SK-N-SH (cell line): ENCODE results near the gene NDUFS2. TPM values are rescaled to one million over a fixed set of nuclear protein-coding genes. Genes with fewer than 3 reads are reported as not detected.

ENCODE experiments used
- CTCF ChIA-PET: fragments of 300-600, 350-600 bp; formaldehyde crosslinking; extraction: SDS; loops from one replicate; lab custom pipeline; 2021; lab: Yijun Ruan, JAX
- POLR2A ChIA-PET: fragments of 350-600 bp; sonication (Branson Sonifier 250); formaldehyde crosslinking; extraction: SDS; loops from one replicate; lab custom pipeline; 2020; ENCODE audit warnings: antibody characterized with exemption, inconsistent platforms; lab: Yijun Ruan, JAX
- DNase-seq: peaks from one replicate; pipeline ENCODE4 v3.0.0; 2012
- H2AFZ ChIP-seq: fragments of 200-600 bp; sonication (generic); 2 replicates; pipeline ENCODE4 v1.8.1; 2016; ENCODE audit warnings: antibody characterized with exemption, mild to moderate bottlenecking, low read depth
- H3F3A ChIP-seq: fragments of 200-600 bp; sonication (generic); replicated peaks from 2 replicates; pipeline ENCODE3; 2016; ENCODE audit warnings: antibody characterized with exemption, mild to moderate bottlenecking; ENCODE audit not compliant: insufficient read depth
- H3K27ac ChIP-seq, 2 experiments: fragments of 200-500 bp in 1 of 2; fragments of 200-600 bp in 1 of 2; sonication (Bioruptor generic) in 1 of 2; sonication (generic), shearing (Covaris generic) in 1 of 2; 2 replicates each; pipeline versions ENCODE4 v1.5.1 to v1.6.1; 2014 to 2016; ENCODE audit warnings: low read depth in 2 of 2, inconsistent platforms in 1 of 2, low read length in 1 of 2, mild to moderate bottlenecking in 1 of 2, mixed read lengths in 1 of 2
- H3K27me3 ChIP-seq: fragments of 200-600 bp; sonication (generic), shearing (Covaris generic); 2 replicates; pipeline ENCODE4 v1.6.1; 2016; ENCODE audit warnings: mixed run types; ENCODE audit not compliant: insufficient read depth
- H3K36me3 ChIP-seq, 2 experiments: fragments of 200-500 bp in 1 of 2; fragments of 200-600 bp in 1 of 2; sonication (Bioruptor generic) in 1 of 2; sonication (generic) in 1 of 2; replicated peaks in 1 of 2; 2 replicates each; pipeline versions ENCODE3 to v1.5.1; 2014 to 2016; ENCODE audit warnings: low read length in 1 of 2, mild to moderate bottlenecking in 1 of 2; ENCODE audit not compliant: insufficient read depth in 2 of 2, control insufficient read depth in 1 of 2
- H3K4me1 ChIP-seq, 2 experiments: fragments of 200-500 bp in 1 of 2; fragments of 200-600 bp in 1 of 2; sonication (Bioruptor generic) in 1 of 2; sonication (generic), shearing (Covaris generic) in 1 of 2; 2 replicates each; pipeline versions ENCODE4 v1.5.1 to v1.6.1; 2014 to 2016; ENCODE audit warnings: low read depth in 1 of 2, low read length in 1 of 2, mixed run types in 1 of 2; ENCODE audit not compliant: insufficient read depth in 2 of 2, control insufficient read depth in 1 of 2
- H3K4me2 ChIP-seq: fragments of 200-600 bp; sonication (generic), shearing (Covaris generic); 2 replicates; pipeline ENCODE4 v1.6.1; 2017; ENCODE audit warnings: mixed run types
- H3K4me3 ChIP-seq, 2 experiments: fragments of 200-500 bp in 1 of 2; fragments of 200-600 bp in 1 of 2; sonication (Bioruptor generic) in 1 of 2; sonication (generic), shearing (Covaris generic) in 1 of 2; 2 replicates each; pipeline versions ENCODE4 v1.5.1 to v1.8.1; 2014 to 2016; ENCODE audit warnings: low read depth in 2 of 2, inconsistent platforms in 1 of 2, low read length in 1 of 2, mild to moderate bottlenecking in 1 of 2, mixed read lengths in 1 of 2, moderate library complexity in 1 of 2
- H3K79me2 ChIP-seq: fragments of 200-600 bp; sonication (generic); 2 replicates; pipeline ENCODE4 v1.8.1; 2017; ENCODE audit warnings: mild to moderate bottlenecking; ENCODE audit not compliant: insufficient read depth
- H3K9ac ChIP-seq: fragments of 200-600 bp; sonication (generic); 2 replicates; pipeline ENCODE4 v1.6.1; 2017; ENCODE audit warnings: mixed run types
- H3K9me2 ChIP-seq: fragments of 200-600 bp; sonication (generic); 2 replicates; pipeline ENCODE4 v1.6.1; 2017; ENCODE audit warnings: mixed run types
- H3K9me3 ChIP-seq: fragments of 200-600 bp; sonication (generic); 2 replicates; pipeline ENCODE4 v1.6.1; 2017; ENCODE audit warnings: mixed run types, mild to moderate bottlenecking, moderate library complexity
- H4K20me1 ChIP-seq: fragments of 200-600 bp; sonication (generic); 2 replicates; pipeline ENCODE4 v1.6.1; 2017; ENCODE audit warnings: mild to moderate bottlenecking, mixed run types; ENCODE audit not compliant: insufficient read depth
- EP300 ChIP-seq, 2 experiments: IDR thresholded peaks; 2 replicates each; pipeline versions ENCODE4 v1.4.0 to v1.6.1; 2012; ENCODE audit warnings: borderline replicate concordance in 1 of 2, low read depth in 1 of 2, low read length in 1 of 2
- EZH2phosphoT487 ChIP-seq: fragments of 200-600 bp; sonication (generic); IDR thresholded peaks from 2 replicates; pipeline ENCODE4 v1.6.1; 2017; ENCODE audit warnings: low read depth, mixed run types, mild to moderate bottlenecking, antibody characterized with exemption, moderate library complexity, borderline replicate concordance
- GABPA ChIP-seq: IDR thresholded peaks from 2 replicates; pipeline ENCODE4 v1.4.0; 2012; ENCODE audit warnings: low read depth, mild to moderate bottlenecking
- SMC3 ChIP-seq: IDR thresholded peaks from 2 replicates; pipeline ENCODE4 v1.6.1; 2012; ENCODE audit warnings: low read depth, low read length, improper control_type of control experiment
- TCF12 ChIP-seq: IDR thresholded peaks from 2 replicates; pipeline ENCODE4 v1.4.0; 2012
- TEAD4 ChIP-seq: IDR thresholded peaks from 2 replicates; pipeline ENCODE4 v1.4.0; 2012; ENCODE audit warnings: mild to moderate bottlenecking, borderline replicate concordance; ENCODE audit not compliant: insufficient read depth
- YY1 ChIP-seq: IDR thresholded peaks from 2 replicates; pipeline ENCODE4 v1.4.0; 2012; ENCODE audit warnings: low read depth, mild to moderate bottlenecking
- WGBS: methylation state at CpG from one replicate; pipeline ENCODE4 v1.1.6; 2017; ENCODE audit warnings: low lambda C conversion rate; 5-methylcytosine and 5-hydroxymethylcytosine counted together
- polyA plus RNA-seq, 3 experiments: library from polyadenylated mRNA; depleted of rRNA; stranded (reverse); fragments of >200 nt; gene quantifications; 2 replicates each; pipeline ENCODE4 v1.2.3, GENCODE V29; 2012
- TF ChIP-seq, protein P1 (sequence below): IDR thresholded peaks from 2 replicates; pipeline ENCODE4; 2012
- TF ChIP-seq, protein P2 (sequence below): fragments of 200-600 bp; sonication (generic); IDR thresholded peaks from 2 replicates; pipeline ENCODE4 v1.6.1; 2017; ENCODE audit warnings: antibody characterized with exemption, mild to moderate bottlenecking, moderate library complexity

NDUFS2 gene
- polyA plus RNA-seq, 1 of the 3 experiments (the other 2 are of a cell fraction), result 203 TPM

DNA sequence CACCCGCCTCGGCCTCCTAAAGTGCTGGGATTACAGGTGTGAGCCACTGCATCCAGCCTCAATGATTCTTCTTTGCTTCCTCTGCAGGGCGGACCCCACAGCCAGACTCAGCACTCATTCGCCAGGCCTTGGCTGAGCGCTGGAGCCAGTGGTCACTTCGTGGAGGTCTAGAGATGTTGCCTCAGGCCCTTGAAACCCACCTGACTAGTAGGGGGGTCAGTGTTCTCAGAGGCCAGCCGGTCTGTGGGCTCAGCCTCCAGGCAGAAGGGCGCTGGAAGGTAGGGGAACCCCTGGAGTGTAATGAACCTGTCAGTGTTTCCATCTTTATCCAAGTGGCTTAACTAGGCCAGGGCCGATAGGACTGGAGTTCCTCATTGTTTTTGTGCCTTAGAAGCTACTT, 33.3 kb upstream of the NDUFS2 start:
- no peak for DNase-seq
- H2AFZ ChIP-seq, result no peak overlapping the region
- POLR2A ChIA-PET, result no interaction called here
- no peak overlapping the region for H3K27ac ChIP-seq
- no peaks in the 10 kb centered on the region for H4K20me1 ChIP-seq
- TF ChIP-seq YY1, result no peak
- no peak for TF ChIP-seq GABPA
- TF ChIP-seq, protein P1, sequence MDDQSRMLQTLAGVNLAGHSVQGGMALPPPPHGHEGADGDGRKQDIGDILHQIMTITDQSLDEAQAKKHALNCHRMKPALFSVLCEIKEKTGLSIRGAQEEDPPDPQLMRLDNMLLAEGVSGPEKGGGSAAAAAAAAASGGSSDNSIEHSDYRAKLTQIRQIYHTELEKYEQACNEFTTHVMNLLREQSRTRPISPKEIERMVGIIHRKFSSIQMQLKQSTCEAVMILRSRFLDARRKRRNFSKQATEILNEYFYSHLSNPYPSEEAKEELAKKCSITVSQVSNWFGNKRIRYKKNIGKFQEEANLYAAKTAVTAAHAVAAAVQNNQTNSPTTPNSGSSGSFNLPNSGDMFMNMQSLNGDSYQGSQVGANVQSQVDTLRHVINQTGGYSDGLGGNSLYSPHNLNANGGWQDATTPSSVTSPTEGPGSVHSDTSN, result no peak
- TF ChIP-seq EP300 (IDR thresholded peaks at IDR 0.05; ENCODE audit: borderline replicate concordance in 1 of 2, low read depth in 1 of 2, low read length in 1 of 2), result no peak
- TF ChIP-seq TCF12, result no peak
- no peak for TF ChIP-seq SMC3
- peaks cover 14% of the 10 kb centered on the region for H3F3A ChIP-seq
- H3K4me3 ChIP-seq, result no peak overlapping the region
- H3K27me3 ChIP-seq, result no peaks in the 10 kb centered on the region
- H3K9me3 ChIP-seq, result no peaks in the 10 kb centered on the region
- no peak overlapping the region for H3K9ac ChIP-seq
- CTCF ChIA-PET, result interaction anchor here (1.4 to 1.5 kb wide), 2 partner anchors 10 to 23 kb away, joined by 3 to 4 read pairs; no protein-coding TSS in a partner anchor
- 92% methylated on average over 9 of the region's 9 CpGs for WGBS
- no peaks in the 10 kb centered on the region for H3K9me2 ChIP-seq
- peaks cover 5% of the 10 kb centered on the region; the same call in 1 of the 2 replicates for H3K79me2 ChIP-seq
- peaks cover 37 to 59% of the 10 kb centered on the region in 2 experiments for H3K36me3 ChIP-seq
- H3K4me1 ChIP-seq, result peaks cover 0 to 20% of the 10 kb centered on the region in 2 experiments; a peak in 1 of 4 replicates
- no peak overlapping the region for H3K4me2 ChIP-seq

DNA sequence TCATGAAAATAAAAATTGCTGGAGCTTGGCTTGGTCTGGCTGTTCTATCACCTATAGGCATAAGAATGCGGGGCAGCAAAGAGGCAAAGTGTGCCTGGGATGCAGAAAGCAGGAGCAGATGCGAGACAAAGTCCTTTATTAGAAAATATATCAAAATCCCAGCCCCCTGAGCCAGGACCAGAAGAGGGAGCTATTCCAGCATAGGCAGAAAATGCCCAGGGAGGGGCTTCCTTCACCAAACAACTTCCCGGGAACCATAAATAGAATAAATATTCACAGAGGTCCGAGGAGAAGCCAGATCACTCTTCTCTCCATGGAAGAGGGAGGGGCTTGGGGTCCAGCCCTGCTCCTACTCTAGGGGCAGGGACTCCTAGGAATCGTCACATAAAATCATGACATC, 31.0 kb upstream of the NDUFS2 start:
- Histone ChIP-seq H3K9ac (no peak overlapping the region), H3K4me3 (no peak overlapping the region), H3K27ac (no peak overlapping the region), H4K20me1 (no peaks in the 10 kb centered on the region), H3K27me3 (no peaks in the 10 kb centered on the region), H3K4me1 (peaks cover 0 to 17% of the 10 kb centered on the region in 2 experiments; a peak in 1 of 4 replicates), H3K9me2 (no peaks in the 10 kb centered on the region), H3K4me2 (no peak overlapping the region), H3K36me3 (peaks cover 37 to 61% of the 10 kb centered on the region in 2 experiments), H3K79me2 (peaks cover 11% of the 10 kb centered on the region; the same call in 1 of the 2 replicates), H2AFZ (no peak overlapping the region), H3K9me3 (no peaks in the 10 kb centered on the region), H3F3A (no peaks in the 10 kb centered on the region)
- WGBS, result 90% methylated on average over 5 of the region's 5 CpGs
- TF ChIP-seq, protein P2, sequence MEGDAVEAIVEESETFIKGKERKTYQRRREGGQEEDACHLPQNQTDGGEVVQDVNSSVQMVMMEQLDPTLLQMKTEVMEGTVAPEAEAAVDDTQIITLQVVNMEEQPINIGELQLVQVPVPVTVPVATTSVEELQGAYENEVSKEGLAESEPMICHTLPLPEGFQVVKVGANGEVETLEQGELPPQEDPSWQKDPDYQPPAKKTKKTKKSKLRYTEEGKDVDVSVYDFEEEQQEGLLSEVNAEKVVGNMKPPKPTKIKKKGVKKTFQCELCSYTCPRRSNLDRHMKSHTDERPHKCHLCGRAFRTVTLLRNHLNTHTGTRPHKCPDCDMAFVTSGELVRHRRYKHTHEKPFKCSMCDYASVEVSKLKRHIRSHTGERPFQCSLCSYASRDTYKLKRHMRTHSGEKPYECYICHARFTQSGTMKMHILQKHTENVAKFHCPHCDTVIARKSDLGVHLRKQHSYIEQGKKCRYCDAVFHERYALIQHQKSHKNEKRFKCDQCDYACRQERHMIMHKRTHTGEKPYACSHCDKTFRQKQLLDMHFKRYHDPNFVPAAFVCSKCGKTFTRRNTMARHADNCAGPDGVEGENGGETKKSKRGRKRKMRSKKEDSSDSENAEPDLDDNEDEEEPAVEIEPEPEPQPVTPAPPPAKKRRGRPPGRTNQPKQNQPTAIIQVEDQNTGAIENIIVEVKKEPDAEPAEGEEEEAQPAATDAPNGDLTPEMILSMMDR, result peak; percentile 28
- TF ChIP-seq TEAD4 (no peak), EZH2phosphoT487 (no peak)
- POLR2A ChIA-PET, result interaction anchor here (1.4 kb wide), 1 partner anchor 9 kb away, joined by 4 read pairs; no protein-coding TSS in a partner anchor
- DNase-seq, result no peak
- CTCF ChIA-PET, result interaction anchor here (0.7 to 1.0 kb wide), 4 partner anchors 10 to 817 kb away, joined by 3 to 4 read pairs (median 3); partner anchors contain the start of gene USP21
